ENCODE results near the gene TUBD1. TPM values are rescaled to one million over a fixed set of nuclear protein-coding genes. Genes with fewer than 3 reads are reported as not detected.
"Not testable (repeated sequence)": the region's sequence is repeated elsewhere in the genome, so short reads cannot be mapped to it uniquely, and the experiment has no call there.

The TUBD1 gene
- total RNA-seq, 1 donor, result 6.5 TPM

DNA sequence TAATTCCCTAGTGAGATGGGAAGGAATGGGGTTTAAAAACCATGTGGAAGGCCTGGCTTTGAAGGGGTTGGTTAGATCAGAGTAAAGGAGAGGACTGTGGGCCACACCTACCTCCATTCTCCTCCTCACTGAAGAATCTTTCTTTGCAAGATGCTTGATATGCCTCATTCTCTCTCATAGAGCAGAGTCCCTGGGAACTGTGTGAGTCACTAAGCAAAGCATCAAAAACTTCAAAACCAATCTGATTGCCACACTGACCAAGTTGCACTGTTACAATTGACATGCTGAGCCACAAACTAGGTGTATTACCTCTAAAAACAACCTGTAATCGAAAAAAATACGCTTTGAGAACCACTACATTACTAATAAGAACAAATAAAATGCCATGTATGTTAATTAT, 2.0 kb downstream of the TUBD1 start:
- H3K4me3 ChIP-seq (ENCODE audit: low read depth, low read length), result no peak overlapping the region
- TF ChIP-seq, protein P1, sequence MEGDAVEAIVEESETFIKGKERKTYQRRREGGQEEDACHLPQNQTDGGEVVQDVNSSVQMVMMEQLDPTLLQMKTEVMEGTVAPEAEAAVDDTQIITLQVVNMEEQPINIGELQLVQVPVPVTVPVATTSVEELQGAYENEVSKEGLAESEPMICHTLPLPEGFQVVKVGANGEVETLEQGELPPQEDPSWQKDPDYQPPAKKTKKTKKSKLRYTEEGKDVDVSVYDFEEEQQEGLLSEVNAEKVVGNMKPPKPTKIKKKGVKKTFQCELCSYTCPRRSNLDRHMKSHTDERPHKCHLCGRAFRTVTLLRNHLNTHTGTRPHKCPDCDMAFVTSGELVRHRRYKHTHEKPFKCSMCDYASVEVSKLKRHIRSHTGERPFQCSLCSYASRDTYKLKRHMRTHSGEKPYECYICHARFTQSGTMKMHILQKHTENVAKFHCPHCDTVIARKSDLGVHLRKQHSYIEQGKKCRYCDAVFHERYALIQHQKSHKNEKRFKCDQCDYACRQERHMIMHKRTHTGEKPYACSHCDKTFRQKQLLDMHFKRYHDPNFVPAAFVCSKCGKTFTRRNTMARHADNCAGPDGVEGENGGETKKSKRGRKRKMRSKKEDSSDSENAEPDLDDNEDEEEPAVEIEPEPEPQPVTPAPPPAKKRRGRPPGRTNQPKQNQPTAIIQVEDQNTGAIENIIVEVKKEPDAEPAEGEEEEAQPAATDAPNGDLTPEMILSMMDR (IDR thresholded peaks at IDR 0.05; ENCODE audit: insufficient read depth, low read depth, low read length), result no peak
- DNase-seq (ENCODE audit: low read depth), result peak; percentile 25

DNA sequence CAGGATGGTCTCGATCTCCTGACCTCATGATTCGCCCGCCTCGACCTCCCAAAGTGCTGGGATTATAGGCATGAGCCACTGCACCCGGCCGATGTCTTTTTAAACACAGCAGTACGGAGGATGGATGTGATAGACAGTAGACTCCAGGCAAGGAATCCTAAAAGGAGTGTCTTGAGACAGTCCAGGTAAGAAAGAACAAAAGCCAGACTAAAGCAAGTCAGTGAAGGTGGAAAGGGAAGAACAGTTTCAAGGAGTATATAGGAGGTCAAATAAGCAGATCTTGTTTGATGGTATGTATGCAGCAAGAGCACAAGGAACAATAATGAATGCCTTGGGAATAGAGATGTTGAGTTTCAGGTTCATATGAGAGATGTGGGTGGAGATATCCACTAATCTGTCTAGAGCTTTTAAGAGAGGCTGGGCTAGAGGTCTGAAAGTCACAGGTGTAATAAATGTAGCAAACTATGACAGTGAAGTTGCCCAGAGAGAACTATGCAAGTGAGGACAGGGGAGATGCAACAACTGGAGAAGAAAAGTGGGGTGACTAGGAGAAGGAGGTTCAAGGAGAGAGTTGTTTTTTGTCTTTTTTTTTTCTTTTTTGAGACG, 4.5 kb downstream of the TUBD1 start:
- H3K4me3 ChIP-seq (ENCODE audit: low read depth, low read length), result no peak overlapping the region
- TF ChIP-seq, protein P1 (IDR thresholded peaks at IDR 0.05; ENCODE audit: insufficient read depth, low read depth, low read length), result no peak
- DNase-seq (ENCODE audit: low read depth), result no peak

DNA sequence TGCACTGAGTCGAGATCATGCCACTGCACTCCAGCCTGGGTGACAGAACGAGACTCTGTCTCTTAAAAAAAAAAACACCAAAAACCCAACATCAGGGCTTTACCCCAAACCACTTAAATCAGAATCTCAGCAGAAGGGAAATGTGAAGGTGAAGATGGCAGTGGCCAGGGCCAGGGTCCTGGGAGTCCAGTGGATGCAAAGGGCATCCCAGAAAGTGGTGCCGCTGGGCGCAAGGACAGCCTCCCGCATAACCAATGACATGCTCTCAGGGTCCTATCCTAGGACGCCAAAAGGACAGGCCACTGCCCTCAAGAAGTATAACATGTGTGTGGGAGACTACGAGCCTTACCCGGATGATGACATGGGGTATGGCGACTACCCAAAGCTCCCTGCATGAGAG, 7.9 kb downstream of the TUBD1 start:
- DNase-seq (ENCODE audit: low read depth), result no peak
- no peak overlapping the region for H3K4me3 ChIP-seq (ENCODE audit: low read depth, low read length)
- TF ChIP-seq, protein P1 (IDR thresholded peaks at IDR 0.05; ENCODE audit: insufficient read depth, low read depth, low read length), result no peak

DNA sequence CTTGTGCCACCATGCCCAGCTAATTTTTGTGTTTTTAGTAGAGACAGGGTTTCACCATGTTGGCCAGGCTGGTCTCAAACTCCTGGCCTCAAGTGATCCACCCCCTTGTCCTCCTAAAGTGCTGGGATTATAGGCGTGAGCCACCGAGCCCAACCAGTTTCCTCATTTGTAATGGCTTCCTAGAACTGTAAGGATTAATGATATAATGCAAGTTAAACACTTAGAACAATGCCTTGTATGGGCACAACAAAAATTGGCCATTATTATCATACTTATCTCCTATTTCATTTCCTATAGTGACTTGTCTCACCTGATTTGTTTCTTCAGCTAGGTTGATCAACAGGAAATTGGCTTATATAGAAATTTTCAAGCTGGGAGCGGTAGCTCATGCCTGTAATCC, 14.1 kb downstream of the TUBD1 start:
- H3K4me3 ChIP-seq (ENCODE audit: low read depth, low read length), result no peak overlapping the region
- no peak for DNase-seq (ENCODE audit: low read depth)
- TF ChIP-seq, protein P1 (IDR thresholded peaks at IDR 0.05; ENCODE audit: insufficient read depth, low read depth, low read length), result no peak

DNA sequence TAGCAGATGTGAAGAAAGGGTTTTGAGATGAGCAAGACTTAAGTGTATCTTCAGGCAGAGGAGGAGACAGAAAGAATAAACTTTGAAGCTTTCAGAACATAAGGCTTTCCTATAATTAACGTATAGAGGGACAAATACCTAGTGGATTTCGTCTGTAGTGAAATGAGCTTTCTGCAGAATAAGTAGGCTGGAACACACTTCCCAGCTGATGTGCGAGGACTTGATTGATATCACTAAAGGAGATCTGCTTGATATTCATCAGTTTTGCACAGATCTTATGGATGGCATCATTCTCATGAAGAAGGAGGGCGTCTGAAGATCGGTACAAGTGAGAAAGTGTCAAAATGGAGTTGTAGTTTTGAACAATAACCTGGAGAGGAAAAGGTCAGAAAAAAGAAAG, 14.8 kb downstream of the TUBD1 start:
- TF ChIP-seq, protein P1 (IDR thresholded peaks at IDR 0.05; ENCODE audit: insufficient read depth, low read depth, low read length), result no peak
- no peak for DNase-seq (ENCODE audit: low read depth)
- no peak overlapping the region for H3K4me3 ChIP-seq (ENCODE audit: low read depth, low read length)

DNA sequence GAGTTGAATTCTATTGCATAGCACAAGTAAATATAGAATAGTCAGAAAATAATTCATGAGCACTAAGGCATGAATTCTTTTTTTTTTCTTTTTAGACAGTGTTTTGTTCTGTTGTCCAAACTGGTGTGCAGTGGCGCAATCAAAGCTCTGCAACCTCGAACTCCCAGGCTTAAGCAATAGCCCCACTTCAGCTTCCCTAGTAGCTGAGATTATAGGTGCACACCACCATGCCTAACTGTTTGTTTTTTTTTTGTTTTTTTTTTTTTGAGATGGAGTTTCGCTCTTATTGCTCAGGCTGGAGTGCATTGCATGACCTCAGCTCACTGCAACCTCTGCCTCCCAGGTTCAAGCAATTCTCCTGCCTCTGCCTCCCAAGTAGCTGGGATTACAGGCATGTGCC, 16.6 kb downstream of the TUBD1 start:
- TF ChIP-seq, protein P1 (IDR thresholded peaks at IDR 0.05; ENCODE audit: insufficient read depth, low read depth, low read length), result no peak
- no peak overlapping the region for H3K4me3 ChIP-seq (ENCODE audit: low read depth, low read length)
- peak; percentile 49 for DNase-seq (ENCODE audit: low read depth)

DNA sequence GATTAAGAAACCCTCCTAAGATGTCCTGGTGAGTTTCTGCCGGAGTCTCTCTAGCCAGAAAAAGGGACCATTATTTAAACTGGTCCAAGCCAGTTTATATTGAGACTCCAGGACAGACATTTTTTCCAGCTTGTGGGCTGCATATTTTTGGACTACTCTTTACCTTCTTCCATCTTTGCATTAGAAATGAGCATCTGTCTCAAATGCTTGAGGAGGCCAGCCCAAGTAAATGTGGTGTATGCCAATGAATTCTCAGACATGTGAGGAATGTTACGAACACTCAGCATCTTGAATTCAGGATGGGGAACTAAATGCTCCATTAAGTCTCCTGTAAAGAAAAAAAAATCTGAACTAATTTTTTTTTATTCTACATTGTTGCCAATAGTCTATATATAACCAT, 18.4 kb downstream of the TUBD1 start:
- DNase-seq (ENCODE audit: low read depth), result no peak
- H3K4me3 ChIP-seq (ENCODE audit: low read depth, low read length), result no peak overlapping the region
- TF ChIP-seq, protein P1 (IDR thresholded peaks at IDR 0.05; ENCODE audit: insufficient read depth, low read depth, low read length), result no peak

DNA sequence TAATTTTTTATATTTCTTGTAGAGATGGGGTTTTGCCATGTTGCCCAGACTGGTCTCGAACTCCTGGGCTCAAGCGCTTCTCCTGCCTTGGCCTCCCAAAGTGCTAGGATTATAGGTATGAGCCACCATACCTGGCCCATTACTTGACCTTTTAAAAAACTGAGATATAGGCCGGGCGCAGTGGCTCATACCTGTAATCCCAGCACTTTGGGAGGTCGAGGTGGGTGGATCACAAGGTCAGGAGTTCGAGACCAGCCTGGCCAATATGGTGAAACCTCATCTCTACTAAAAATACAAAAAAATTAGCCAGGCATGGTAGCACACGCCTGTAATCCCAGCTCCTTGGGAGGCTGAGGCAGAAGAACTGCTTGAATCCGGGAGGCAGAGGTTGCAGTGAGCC, 19.3 kb downstream of the TUBD1 start:
- H3K4me3 ChIP-seq (ENCODE audit: low read depth, low read length); DNase-seq (ENCODE audit: low read depth): not testable (repeated sequence)

All from fibroblast of villous mesenchyme (primary cell).